SK-N-SH treated with all-trans-retinoic acid at 6 μM for 48 hours (cell line): ENCODE results near the gene TSHZ1.

Experiments used
- ARNTL ChIP-seq: fragments of 450-650 bp; formaldehyde crosslinking; IDR thresholded peaks from 2 replicates; pipeline ENCODE4 v1.5.0; 2020; ENCODE audit warnings: low read depth, mild to moderate bottlenecking, moderate library complexity, borderline replicate concordance
- CREB5 ChIP-seq: fragments of 250-450 bp; sonication (Bioruptor Pico); IDR thresholded peaks from 2 replicates; pipeline ENCODE4 v1.5.1; 2020; ENCODE audit warnings: low read depth, mild to moderate bottlenecking, moderate library complexity
- ESRRG ChIP-seq: fragments of 250-450 bp; sonication (Bioruptor Pico); IDR thresholded peaks from 2 replicates; pipeline ENCODE4 v1.6.1; 2021; ENCODE audit warnings: mild to moderate bottlenecking
- OSR1 ChIP-seq: fragments of 250-450 bp; sonication (Bioruptor Pico); IDR thresholded peaks from 2 replicates; pipeline ENCODE4 v1.8.0; 2022; ENCODE audit warnings: moderate library complexity, mild to moderate bottlenecking, inconsistent platforms
- PATZ1 ChIP-seq: fragments of 250-450 bp; sonication (Bioruptor Pico); IDR thresholded peaks from 2 replicates; pipeline ENCODE4 v1.8.0; 2020; ENCODE audit warnings: mild to moderate bottlenecking, moderate library complexity, borderline replicate concordance
- PPARA ChIP-seq: fragments of 250-450 bp; sonication (Bioruptor Pico); IDR thresholded peaks from 2 replicates; pipeline ENCODE4 v1.5.0; 2020; ENCODE audit warnings: mild to moderate bottlenecking, borderline replicate concordance
- RARB ChIP-seq: fragments of 250-450 bp; sonication (Bioruptor Pico); IDR thresholded peaks from 2 replicates; pipeline ENCODE4 v1.8.0; 2021; ENCODE audit warnings: mild to moderate bottlenecking, moderate library complexity
- SNAI2 ChIP-seq: fragments of 250-450 bp; sonication (Bioruptor Pico); IDR thresholded peaks from 2 replicates; pipeline ENCODE4 v1.5.0; 2020; ENCODE audit warnings: mild to moderate bottlenecking, moderate library complexity
- TCF4 ChIP-seq: fragments of 250-450 bp; sonication (Bioruptor Pico); IDR thresholded peaks from 2 replicates; pipeline ENCODE4 v1.8.0; 2021; ENCODE audit warnings: mild to moderate bottlenecking, moderate library complexity, borderline replicate concordance
- ZFP3 ChIP-seq: fragments of 250-450 bp; sonication (Bioruptor Pico); IDR thresholded peaks from 2 replicates; pipeline ENCODE4 v1.5.0; 2020; ENCODE audit warnings: mild to moderate bottlenecking, moderate library complexity
- ZNF565 ChIP-seq: fragments of 450-650 bp; formaldehyde crosslinking; conservative IDR thresholded peaks from 2 replicates; pipeline ENCODE4 v1.5.0; 2020; ENCODE audit warnings: low read depth, mild to moderate bottlenecking, moderate library complexity

GRCh38 chr18:75250471-75250821 is 39.8 kb downstream of the TSHZ1 start:
- no peak for TF ChIP-seq PPARA (CRISPR knock-in tag)
- TF ChIP-seq SNAI2 = no peak
- no peak for TF ChIP-seq ZNF565 (CRISPR knock-in tag)
- TF ChIP-seq CREB5 (CRISPR knock-in tag) = no peak
- TF ChIP-seq ESRRG (CRISPR knock-in tag) = no peak
- no peak for TF ChIP-seq RARB (CRISPR knock-in tag)
- TF ChIP-seq OSR1 = no peak
- TF ChIP-seq ZFP3 (CRISPR knock-in tag) = no peak
- TF ChIP-seq PATZ1 (CRISPR knock-in tag) = no peak
- TF ChIP-seq TCF4 (CRISPR knock-in tag) = no peak
- no peak for TF ChIP-seq ARNTL (CRISPR knock-in tag)
